H4 (cell line): ENCODE results near the gene THRB. TPM values are rescaled to one million over a fixed set of nuclear protein-coding genes. Genes with fewer than 3 reads are reported as not detected.

ENCODE experiments used
- DNase-seq: peaks from one replicate; pipeline ENCODE4 v3.0.0-alpha.2; 2015; ENCODE audit warnings: low spot score
- total RNA-seq: library from RNA; depleted of rRNA; stranded (reverse); fragments of >200 nt; shearing (Covaris generic); gene quantifications from 2 replicates; pipeline ENCODE4 v1.2.3, GENCODE V29; 2014

The THRB gene
- total RNA-seq, 1 experiment from 2014 or later: 1.2 TPM

- no peak for DNase-seq
Observed at GRCh38 chr3:24311881-24312280, 182.8 kb downstream of the THRB start.

- DNase-seq: no peak
Observed at GRCh38 chr3:24310887-24311286, 183.8 kb downstream of the THRB start.

GRCh38 chr3:24306518-24306917, 188.1 kb downstream of the THRB start:
- DNase-seq: no peak

GRCh38 chr3:24305795-24306467, 188.7 kb downstream of the THRB start:
- DNase-seq: peak; percentile 50

DNA sequence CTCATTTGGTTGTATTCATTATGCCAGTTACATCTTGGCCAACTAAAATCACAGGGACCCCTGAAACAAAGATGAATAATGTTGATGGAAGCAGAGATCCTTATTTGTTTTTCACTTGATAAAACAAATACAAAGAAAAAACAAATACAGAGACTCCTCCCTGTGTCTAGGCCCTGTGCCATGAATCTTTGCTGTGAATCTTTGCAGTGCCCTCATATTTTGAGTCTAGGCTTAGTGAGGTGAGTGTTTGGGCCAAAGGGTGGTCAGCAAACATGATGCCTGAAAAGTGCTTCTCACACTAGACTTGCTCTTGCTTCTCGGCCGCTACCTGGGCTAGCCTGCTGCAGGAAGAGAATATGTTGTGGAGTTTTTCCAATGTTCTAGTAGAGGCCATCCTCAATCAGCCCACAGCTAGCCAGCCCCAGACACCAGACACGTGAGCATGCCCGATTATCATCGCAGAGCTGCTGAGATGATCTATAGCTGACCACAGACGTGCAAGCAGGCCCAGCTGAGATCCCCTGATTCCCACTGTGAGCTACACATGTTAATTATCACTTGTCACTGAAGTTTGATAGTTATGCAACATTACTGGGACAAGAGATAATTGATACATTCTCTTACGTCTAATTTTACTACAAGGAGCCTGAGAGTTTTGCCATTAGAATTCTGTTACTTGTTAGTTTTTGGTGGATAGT, 191.4 kb downstream of the THRB start:
- no peak for DNase-seq

- DNase-seq: no peak
Observed at GRCh38 chr3:24302396-24302795, 192.3 kb downstream of the THRB start.

GRCh38 chr3:24300949-24301348, 193.7 kb downstream of the THRB start:
- DNase-seq: no peak

GRCh38 chr3:24299806-24300626, 194.6 kb downstream of the THRB start:
- peak; percentile 31 for DNase-seq

GRCh38 chr3:24299246-24299805, 195.3 kb downstream of the THRB start:
- DNase-seq: no peak

- DNase-seq: peak; percentile 56
Observed at GRCh38 chr3:24296441-24297205, 198.0 kb downstream of the THRB start.

DNA sequence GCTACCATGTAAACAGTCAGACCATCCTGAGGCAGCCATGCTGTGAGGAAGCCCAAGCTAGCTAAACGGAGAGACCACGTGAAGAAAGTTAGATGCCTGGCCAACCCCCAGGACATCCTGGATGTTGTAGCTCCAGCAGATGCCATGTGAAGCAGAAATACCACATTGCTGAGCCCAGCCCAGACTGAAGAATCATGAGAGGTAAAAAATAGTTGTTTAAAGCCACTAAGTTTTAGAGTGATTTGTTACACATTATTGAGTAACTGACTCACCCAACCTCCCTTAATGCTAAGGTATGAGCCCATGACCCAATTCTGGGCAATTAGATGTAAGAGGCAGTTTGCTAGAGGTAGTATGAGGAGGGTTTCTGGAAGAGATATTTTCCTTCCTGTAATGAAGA, 200.5 kb downstream of the THRB start:
- no peak for DNase-seq

GRCh38 chr3:24291646-24292045, 203.0 kb downstream of the THRB start:
- no peak for DNase-seq

- DNase-seq: no peak
Observed at GRCh38 chr3:24290596-24290995, 204.1 kb downstream of the THRB start.

DNA sequence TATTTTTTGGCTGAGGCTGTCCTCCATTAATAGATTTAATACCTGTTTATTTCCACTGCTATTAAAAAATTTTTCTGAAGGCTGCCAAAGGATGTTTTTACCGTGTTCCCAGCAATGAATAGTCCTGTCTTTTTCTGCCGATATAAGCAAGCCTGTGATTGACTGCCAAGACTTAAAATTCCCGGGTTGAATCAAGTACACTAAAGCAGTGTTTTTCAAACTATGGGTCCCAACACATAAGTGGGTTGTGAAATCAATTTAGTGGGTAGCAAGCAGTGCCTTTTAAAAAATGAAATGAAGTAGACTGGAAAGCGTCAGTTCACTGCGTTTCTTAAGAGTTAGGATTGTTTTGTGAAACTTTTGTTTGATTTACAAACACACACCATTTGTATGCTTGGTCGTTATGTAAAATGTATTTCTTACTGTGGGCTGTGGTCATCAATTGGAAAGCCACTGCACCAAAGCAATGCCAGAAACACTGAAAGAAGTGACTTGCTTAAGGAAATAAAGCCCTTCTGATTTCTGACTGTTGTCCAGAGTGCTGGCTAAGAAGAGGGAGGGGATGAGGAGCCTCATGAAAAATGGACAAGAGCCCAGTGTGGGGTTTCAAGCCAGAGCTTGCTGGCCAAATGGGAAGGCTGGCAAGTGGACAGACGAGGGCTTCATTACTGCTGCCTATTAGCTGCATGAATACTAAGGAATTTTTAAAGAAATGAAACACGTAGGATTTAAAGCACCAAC, 206.0 kb downstream of the THRB start:
- DNase-seq: no peak

DNA sequence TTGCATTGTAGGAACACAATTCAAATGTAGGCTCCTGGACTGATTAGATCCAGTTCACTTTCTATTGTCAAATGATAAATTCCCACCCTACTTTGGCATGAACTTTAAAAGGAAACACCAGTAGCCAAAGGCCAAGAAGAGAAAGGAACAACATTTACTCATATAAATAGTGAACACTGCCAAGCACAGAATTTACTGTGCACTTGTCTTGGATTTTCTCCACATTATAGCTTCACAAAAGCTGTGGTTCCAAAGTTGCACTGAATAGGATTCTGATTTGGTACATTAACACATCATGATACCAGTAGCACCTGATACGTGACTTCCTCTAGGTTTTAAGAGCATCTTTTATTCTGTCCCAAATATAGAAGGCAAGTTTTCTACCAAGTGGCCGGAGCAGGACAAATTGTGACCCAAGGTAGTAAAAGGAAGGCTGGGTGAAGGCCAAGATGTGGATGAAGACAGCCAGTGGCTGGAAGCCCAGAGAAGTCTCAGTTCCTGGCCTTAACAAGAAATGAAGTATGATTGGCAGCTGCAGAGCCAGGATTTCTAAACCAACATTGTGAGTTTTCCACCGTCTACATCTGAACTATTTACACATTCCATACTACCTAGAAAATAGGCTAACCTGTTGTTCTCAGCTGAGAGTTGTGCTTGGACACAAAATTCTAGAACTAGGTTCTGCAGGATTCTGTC, 206.7 kb downstream of the THRB start:
- no peak for DNase-seq

- no peak for DNase-seq
Observed at GRCh38 chr3:24286405-24286804, 208.2 kb downstream of the THRB start.

DNA sequence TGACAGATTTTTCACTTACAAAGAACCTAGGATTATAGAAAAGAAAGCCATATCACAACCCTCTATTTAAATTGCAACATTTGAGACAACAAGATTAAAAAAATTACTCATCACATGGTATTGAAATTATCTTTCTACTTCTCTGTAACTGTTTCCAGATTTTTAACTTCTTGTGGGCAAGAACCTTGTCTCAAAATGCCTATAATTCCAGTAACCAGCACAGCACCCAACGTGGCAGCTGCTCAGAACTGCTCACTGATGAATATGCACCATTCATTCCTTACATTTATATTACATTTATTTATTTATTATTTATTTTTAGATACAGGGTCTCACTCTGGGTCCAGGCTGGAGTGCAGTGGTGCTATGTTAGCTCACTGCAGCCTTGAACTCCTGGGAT, 216.1 kb downstream of the THRB start:
- DNase-seq: no peak

GRCh38 chr3:24273491-24273890, 221.2 kb downstream of the THRB start:
- no peak for DNase-seq

DNA sequence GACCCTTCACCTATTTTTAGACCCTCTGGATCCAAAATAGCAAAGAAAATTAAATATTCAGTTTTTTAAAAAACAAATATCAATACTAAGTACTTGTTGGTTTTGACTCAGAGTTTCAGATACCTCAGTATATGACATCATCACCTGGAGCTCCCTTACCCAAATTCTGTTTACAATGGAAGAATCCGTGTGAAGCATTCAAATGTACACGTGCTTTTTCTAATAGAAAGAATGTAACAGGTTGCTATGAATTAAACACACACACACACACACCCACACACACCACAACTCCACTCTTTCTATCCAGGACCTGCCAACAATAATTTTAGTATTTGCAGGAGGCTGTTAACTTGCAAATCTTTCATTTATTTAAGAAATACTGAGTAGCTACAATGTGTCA, 221.8 kb downstream of the THRB start:
- no peak for DNase-seq

GRCh38 chr3:24272408-24272807, 222.2 kb downstream of the THRB start:
- no peak for DNase-seq
